HG03175 (cell line): ENCODE results near the gene UMAD1.

Source experiments
- ATAC-seq: cut with Tn5 transposase; IDR thresholded peaks from one replicate; pipeline ENCODE4 v1.9.1; 2021; ENCODE audit warnings: mild to moderate bottlenecking, moderate library complexity; ENCODE audit not compliant: unreplicated experiment

Gene UMAD1

DNA sequence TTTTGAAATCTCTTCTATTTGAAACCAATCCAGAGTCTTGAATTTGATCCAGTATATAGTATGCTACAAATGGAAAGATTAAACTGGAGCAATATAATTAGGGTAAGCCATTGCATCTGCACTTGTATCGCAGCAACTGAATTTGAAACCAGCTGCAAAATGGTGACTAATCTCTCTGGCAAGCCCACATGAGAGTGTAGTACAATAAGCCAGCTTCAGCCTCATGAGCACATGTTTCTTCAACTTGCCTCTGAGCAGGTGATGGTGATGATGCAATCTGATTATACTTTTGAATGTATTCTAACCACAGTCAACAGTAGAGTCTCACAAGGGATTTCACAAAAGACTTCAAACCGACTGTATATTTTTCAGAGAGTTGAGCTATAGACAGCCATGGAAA, 78.7 kb downstream of the UMAD1 start:
- ATAC-seq, result peak; percentile 83

DNA sequence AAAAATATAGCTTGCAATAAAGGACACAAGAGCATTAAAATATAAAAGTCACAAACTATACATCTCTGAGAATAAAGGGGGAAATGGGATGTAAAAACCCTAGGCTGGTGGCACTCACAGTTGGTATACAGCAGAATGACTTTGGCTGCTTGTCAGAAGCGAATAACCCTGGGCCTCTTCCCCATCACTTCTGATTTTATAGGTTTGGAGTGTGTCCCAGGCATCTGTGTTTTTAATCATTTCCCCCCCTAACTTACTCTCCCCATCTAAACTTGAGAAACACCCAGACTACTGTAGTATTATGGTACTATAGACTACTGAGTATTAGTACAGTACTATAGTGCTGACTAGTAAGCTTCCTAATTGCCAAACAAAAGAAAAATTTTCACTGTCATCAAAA, 79.6 kb downstream of the UMAD1 start:
- ATAC-seq, result no peak

DNA sequence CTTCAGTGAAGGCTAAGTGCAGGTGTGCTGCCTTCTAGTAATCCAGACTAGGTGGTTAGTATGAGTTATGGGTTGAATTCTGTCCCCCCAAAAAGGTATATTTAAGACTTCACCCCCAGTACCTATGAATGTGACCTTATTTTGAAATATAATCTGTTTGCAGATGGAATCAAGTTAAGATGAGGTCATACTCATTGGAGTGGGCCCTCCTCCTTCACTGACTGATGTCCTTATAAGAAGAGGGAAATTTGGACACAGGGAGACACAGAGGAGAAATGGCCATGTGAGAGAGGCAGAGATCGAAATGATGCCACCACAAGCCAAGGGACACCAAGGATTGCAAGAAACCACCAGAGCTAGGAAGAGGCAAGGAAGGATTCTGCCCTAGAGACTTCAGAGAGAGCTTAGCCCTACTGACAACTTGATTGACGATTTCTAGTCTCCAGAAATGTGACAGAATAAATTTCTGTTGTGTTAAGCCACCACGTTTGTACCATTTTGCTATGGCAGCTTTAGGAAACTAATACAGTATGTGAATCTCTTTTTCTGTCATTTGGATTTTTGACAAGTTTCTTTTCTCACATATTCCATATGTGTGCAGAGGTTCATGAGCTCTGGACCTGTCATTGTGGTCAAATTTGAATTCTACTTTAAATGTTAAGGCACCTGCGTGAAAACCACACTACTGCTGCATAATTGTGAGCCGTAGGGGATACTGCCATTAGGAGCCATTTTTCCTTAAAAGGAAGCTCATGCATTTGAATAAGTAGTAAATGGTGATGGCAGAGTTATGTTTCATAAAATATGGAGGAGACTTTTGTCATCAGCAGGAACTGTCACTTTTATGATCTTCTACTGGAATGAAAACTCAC, 80.4 kb downstream of the UMAD1 start:
- ATAC-seq, result no peak

DNA sequence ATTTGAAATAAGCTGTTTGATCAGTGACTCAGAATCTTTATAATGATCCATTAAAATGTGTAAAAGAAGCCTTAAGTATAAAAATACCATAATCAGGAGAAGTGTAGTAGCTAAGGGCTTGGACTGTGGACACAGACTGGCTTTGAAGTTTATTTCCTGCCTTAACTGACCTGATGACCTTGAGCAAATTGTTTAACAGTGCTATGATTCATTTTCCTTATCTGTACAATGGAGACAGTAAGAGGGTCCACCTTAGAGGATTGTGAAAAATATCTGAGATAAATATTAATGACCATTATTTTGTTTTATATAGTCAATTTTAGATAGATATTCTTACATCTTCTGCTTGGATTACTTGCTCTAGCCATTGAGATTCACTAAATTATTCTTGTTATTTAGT, 91.2 kb downstream of the UMAD1 start:
- no peak for ATAC-seq

DNA sequence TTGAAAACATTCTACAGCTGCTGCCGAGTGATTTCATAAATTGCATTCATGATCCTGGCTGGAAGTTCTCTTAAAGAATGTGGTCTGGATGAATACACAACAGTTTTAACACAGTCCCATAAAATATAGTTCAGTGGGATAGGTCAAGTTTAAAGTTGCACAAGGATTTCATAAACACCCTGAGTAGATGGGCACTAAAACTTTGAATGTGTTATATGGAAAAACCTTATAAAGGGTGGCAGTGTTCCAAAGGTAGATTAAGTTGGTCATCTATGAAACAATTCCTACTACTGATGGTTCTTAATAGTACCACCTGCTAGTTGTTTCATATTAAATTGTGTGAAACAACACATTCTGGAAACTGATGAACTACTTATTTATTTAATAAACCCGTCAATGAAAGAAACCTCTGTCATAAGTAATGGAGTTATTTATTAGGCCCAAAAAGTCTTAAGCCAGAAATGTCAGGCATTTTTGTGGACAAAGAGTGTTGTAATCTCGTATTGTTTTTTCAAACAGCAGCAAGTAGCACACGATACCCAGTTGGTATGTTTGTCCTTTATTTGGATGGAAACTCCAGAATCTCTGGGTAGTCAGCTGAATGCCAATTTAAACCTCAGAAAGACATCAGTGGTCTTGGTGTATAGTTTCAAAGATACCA, 92.2 kb downstream of the UMAD1 start:
- ATAC-seq, result no peak

DNA sequence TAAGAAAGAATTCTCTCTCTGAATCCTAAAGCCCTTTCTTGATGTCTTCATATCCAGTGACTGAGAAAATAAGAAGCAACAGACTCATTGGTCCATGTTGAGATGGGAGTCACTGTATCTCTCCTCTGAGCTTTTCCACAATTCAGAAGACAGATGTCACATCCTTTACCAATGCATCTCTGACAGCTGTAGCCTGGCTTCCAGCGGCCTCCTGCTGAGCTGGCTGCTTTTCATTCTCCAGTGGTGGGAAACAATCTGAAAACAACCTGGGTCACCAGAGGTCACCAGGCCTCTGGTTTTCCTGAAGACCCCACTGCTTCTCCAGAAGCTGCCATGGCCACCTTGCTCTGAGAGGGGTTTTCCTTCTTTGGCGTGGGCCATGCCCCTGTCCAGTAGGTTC, 96.1 kb downstream of the UMAD1 start:
- no peak for ATAC-seq

DNA sequence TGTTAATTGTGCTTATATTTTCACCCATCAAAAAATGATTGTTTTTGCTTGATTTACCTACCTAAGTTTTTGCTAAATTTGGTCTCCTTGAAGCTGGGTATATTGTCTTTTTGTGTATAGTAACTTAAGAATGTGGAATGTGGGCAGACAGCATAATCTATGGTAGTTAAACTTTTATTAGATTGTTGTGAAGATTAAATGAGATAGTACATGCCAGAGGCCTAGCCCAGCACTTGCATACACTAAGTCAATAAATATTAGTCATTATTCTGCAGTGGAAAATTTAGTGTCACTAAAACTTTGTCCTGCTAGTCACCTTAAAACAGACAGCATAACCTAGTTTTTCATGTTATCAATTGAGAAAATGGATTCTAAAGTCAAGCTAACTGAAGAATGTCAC, 97.1 kb downstream of the UMAD1 start:
- ATAC-seq, result no peak

DNA sequence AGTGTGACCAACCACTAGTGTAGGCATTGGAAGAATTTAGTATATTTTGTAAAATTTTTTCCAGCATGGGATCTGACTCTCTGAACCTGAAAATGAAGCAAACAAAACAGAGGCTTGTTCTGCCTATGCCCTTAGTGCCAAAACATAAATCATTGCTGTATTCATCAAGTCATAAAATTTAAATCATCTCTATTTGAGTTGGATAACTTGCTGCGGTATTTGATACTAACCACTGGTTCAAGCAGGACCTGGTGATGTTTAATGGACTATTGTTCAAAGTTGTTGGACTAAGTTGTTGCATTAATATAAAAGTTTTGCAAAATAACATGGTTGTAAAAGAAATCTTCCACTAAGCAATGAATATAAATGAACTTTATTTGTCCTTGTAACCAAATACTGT, 97.6 kb downstream of the UMAD1 start:
- ATAC-seq, result no peak

DNA sequence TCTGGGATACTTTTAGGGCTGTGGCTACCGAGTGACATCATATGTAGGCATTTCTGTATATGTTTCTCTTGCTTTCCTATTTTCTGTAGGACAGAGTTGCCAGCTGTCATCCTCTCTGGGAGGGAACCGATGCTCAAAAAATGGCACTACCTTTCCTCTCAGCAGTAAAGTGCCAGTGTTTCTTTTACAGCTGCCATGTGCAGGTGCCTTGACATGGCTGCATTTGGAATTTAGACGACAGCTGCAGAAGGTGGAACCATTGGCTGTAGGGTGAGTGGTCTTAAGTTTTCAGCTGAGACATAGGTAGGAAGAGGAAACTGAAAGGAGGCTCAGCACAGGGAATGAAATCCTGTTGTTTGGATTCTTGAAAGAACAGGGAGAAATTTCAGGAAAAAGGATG, 98.1 kb downstream of the UMAD1 start:
- no peak for ATAC-seq

DNA sequence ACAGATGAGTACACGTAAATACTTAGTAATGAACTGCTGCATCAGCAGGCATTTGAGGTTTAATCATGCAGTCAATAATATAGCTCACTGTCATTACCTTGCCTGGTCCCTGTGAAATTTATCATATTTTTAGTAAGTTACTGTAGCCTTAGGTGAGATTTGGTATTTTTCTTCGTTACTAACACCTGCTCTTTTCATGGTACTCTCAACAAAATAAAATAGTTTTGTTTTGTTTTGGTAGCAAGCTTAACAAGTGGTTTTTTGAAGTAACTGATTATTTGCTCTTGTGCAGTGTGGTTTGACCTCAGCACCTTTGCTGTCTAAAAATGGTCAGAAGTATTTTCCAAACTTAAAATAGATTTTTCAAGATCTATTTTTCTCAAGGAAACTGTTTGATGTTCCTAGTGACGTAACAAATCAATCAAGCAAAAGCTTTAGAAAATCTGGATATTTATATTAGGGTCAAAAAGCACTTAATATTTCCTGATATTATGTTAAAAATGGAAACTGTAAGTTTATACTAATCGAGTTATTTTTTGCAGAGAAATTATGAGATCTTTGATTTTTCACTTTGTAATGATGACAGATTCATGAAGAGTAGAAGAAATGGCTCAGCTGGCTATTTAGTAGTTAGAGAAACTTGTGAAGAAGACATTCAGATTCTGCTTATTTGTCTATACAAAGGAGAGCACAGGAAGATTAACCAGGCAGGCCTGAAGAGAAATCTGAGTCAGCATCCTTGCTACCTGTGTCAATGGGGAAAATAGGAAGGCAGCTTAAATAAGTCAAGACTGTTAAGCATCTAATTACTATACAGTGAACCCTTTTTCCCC, 98.9 kb downstream of the UMAD1 start:
- ATAC-seq, result peak; percentile 62

DNA sequence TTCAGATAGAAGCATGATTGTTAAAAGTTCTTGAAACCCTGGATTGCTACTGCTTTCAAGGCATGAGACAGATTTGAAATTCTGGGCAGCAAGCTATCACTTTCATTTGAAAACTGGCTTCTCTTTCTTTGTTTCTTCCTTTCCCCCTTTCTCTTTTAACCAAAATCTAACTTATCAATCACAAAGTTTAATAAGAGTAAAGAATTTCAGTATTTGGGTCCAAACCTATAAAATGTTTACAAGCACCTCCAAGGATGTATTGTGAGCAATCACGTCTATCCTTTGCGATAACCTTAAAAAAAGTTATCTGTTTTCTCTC, 99.4 kb downstream of the UMAD1 start:
- no peak for ATAC-seq

DNA sequence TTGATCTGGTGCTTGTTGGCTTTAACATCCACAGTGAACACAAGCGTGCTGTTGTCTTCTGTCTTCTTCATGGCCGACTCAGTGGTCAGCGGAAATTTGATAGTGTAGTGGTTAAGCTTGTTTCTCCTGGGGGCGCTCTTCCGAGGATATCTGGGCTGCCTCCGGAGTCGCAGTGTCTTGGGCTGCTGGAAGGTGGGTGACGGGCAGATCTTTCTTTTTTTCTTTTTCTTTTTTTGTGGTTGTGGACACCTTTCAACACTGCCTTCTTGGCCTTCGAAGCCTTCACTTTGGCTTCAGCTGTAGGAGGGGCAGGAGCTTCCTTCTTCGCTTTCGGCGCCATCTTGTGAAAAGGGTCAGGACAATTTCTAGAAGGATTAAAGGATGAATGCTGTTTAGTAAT, 101.7 kb downstream of the UMAD1 start:
- ATAC-seq, result no peak

DNA sequence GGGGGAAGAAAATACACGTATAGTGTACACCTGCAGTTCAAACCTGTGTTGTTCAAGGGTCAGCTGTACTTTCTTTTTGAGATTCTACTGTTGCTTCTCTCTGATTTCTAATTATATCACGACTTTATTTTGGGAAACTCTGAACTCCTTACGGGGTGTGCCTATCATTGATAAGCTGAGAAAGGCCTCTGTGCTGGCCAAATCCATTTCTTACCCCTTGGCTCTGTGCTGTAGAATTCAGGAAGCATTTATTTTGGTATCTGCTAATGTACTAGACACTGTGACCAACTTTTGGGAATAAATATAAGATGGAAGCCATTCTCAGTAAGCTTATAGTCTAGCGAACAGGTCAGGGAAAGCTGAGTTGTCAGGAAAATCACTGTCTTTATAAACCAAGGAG, 104.7 kb downstream of the UMAD1 start:
- ATAC-seq, result no peak

DNA sequence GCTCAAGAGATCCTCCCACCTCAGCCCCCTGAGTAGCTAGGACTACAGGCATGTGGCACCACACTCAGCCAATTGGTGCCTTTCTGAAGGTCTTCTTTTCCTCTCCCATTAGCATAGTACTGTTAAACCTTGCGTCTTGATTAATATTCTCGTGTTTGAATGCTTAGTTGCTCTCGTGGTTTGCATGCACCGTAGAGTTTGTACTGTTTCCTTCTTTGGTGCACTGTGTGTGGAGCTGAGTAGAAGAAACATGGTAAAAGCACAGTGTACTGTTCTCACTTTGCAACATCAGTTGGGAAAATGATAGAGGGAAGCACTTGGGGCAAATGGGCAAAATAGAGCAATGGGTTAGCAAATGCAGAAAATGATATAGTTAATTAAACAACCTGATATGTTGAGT, 105.4 kb downstream of the UMAD1 start:
- no peak for ATAC-seq

DNA sequence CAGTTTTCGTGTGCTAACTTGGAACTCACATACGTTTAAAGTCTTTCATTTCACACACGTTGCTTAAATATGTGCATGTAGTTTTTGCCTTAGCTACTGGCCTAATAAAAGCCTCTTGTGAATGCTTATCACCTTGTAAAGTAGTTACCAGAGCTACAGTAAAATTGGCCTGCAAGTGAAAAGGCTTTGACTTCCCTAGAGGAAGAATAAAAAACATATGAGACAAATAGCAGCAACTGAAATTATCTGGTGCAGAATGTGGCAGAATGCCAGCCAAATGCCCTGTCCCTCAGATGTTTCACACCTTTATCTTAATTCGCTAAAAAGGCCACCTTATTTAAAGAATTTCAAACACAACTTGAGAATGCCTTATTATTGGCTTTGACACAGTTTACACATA, 105.9 kb downstream of the UMAD1 start:
- no peak for ATAC-seq

DNA sequence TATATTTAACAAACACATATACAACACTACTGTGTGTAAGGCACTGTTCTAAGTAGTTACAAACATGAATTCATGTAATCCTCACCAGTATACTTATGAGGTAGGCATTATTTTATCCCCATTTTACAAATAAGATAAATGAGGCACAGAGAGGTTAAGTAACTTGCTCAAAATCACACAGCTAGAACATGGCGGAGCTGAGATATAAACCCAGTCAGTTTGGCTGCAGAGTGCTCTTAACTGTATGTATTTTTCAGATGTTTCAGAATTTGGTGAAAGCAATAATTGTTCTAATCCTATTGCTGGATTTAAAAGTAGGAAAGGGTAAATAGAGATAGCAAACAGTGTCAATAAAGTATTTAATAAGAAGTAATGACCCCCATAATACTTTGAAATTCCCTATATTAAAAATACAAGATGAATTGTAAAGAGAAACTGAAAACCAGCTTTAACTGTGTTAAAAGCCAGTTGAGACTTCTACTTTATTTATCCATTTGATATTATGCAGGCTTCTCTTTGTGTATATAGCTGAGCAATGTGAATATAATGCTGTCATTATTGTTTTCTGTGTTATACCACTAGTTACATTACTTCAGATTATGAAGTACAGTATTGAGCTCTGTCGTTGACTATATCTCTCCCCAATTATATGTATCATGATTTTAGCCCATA, 110.2 kb downstream of the UMAD1 start:
- no peak for ATAC-seq

DNA sequence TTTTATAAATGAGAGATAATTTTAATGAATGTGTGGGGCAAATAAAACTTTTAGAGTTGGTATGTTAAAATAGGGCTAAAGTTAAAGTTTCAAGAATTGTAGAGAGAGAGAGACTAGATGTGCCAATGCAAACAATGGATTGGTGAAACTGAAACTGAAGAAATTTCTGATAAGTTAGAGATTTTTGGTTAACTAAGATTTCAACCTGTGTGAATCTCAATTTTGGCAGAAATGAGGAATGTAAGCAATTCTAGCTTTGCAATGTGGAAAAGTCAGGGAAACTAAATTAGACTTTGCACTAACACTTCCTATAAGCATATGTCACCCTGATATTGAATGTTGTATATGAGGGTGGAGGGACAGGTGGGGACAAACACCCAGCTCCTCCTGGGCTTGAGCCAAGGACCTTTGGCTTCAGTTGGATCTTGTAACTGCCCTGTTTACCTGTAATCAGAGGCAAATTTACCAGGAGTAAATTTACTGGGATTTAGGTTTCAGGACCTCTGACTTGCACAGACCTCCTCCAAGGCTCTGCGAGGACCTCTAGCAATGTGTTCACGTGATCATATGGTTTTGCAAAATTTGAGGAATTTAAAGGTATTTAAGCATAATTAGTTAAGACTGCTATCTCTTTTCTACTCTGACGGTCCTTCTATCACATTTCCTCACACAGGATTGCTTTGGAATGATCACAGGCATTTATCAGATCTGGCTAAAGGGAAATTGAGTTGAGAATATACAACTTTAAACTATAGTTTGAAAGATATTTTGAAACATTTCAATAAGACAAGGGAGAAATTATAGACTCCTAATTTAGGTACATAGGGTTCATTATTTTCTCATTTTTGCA, 110.9 kb downstream of the UMAD1 start:
- no peak for ATAC-seq

DNA sequence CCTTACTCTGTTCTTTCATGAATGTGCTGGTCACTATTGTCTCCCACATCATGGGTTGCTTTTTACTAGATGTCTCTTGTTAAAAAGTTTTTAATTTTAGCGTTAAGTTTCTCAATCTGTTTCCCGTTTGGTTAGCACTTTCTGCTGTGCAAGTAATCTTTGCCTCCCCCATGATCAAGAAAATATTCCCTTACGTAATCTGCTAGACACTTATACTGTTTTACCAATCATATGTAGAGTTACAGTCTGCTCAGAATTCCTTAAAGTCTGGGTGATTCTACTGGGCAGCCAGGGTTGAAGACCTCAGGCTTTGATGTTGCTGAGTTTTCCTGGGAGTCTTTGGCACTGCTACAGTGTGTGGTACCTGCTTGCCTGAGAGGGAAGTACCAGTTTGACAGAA, 116.0 kb downstream of the UMAD1 start:
- ATAC-seq, result no peak

DNA sequence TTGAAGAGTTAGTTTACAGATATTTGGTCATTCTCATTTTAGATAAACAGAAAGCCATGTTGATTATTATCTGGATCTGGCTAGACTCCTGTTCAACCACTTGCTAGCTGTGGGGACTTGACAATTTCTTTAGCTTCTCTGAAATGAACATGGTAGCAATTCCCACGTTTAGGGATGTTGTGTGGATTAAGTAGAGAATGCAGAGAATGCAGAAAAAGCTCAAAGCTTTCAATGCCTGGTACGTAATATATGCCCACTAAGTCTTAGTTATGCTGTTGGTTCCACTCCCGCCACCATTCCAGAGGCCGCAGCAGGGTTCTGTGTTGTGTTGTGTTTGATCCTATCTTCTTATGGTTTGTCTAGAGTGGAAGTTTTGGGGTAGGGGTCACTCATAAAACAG, 117.0 kb downstream of the UMAD1 start:
- ATAC-seq, result no peak

DNA sequence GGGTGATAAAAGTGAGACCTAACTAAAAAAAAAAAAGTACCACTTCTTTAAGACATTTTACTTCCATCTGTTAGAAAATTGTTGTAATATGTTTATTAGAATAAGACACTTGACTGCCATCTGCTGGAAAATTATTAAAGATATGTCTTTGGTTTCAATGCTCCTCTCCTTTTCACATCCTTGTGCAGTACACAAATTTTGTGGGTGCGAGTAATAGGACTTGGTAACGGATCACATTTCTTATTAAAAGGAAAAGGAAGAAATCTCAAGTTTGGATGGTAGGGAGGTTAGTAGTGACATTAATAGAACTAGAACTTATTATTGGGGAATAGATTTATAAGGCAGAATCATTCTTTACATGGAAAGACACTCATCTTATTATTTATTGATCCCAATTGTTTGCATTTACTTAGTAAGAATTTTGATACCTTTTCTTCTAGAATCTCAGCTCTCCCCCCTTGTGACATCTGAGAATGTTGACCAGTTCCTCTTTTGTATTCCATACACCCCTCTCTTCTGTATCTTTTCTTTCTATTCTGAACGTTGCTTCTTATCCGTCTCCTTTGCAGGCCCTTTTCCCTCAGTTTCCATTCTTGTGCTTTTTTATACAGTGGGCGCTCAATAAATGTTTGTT, 120.9 kb downstream of the UMAD1 start:
- peak; percentile 28 for ATAC-seq
